HEK293 (cell line): Measurements from ENCODE around the gene AFG3L2.
A peak's percentile ranks its signal among the peaks of the same experiment; 100 is the strongest.

Experiments
- GLIS1 ChIP-seq: fragments of 450-650 bp; formaldehyde crosslinking; IDR thresholded peaks from 2 replicates; pipeline ENCODE4 v1.5.1; 2016; ENCODE audit warnings: missing biosample characterization, missing genetic modification characterization
- GLIS2 ChIP-seq: fragments of 450-650 bp; formaldehyde crosslinking; IDR thresholded peaks from 2 replicates; pipeline ENCODE4 v1.5.1; 2016; ENCODE audit warnings: missing biosample characterization, missing genetic modification characterization
- HOXC10 ChIP-seq: sonication (generic); formaldehyde crosslinking; IDR thresholded peaks from 2 replicates; pipeline ENCODE4 v1.8.1; 2023; ENCODE audit warnings: mild to moderate bottlenecking, missing genetic modification reagents
- KLF16 ChIP-seq: fragments of 450-650 bp; formaldehyde crosslinking; IDR thresholded peaks from 2 replicates; pipeline ENCODE4 v1.5.1; 2017; ENCODE audit warnings: missing biosample characterization, missing genetic modification characterization
- KLF9 ChIP-seq: fragments of 450-650 bp; formaldehyde crosslinking; IDR thresholded peaks from 2 replicates; pipeline ENCODE4 v1.5.1; 2016; ENCODE audit warnings: missing biosample characterization, missing genetic modification characterization, low read depth
- SCRT2 ChIP-seq: fragments of 450-650 bp; formaldehyde crosslinking; IDR thresholded peaks from 2 replicates; pipeline ENCODE4 v1.5.1; 2016; ENCODE audit warnings: missing biosample characterization, missing genetic modification characterization
- SP3 ChIP-seq: fragments of 450-650 bp; formaldehyde crosslinking; IDR thresholded peaks from 2 replicates; pipeline ENCODE4 v1.5.1; 2016; ENCODE audit warnings: missing biosample characterization, missing genetic modification characterization
- ZBTB20 ChIP-seq: fragments of 450-650 bp; formaldehyde crosslinking; IDR thresholded peaks from 2 replicates; pipeline ENCODE4 v1.5.1; 2016; ENCODE audit warnings: missing biosample characterization, missing genetic modification characterization
- ZBTB48 ChIP-seq: fragments of 450-650 bp; formaldehyde crosslinking; IDR thresholded peaks from 2 replicates; pipeline ENCODE4 v1.5.1; 2016; ENCODE audit warnings: missing biosample characterization, missing genetic modification characterization
- ZBTB8A ChIP-seq: fragments of 450-650 bp; formaldehyde crosslinking; IDR thresholded peaks from 2 replicates; pipeline ENCODE4 v1.5.1; 2016; ENCODE audit warnings: missing biosample characterization, missing genetic modification characterization
- ZNF138 ChIP-seq: fragments of 450-650 bp; formaldehyde crosslinking; IDR thresholded peaks from 2 replicates; pipeline ENCODE4 v1.5.1; 2016; ENCODE audit warnings: missing biosample characterization, missing genetic modification characterization, borderline replicate concordance
- ZNF140 ChIP-seq: fragments of 450-650 bp; formaldehyde crosslinking; IDR thresholded peaks from 2 replicates; pipeline ENCODE4 v1.5.1; 2016; ENCODE audit warnings: missing biosample characterization, missing genetic modification characterization
- ZNF16 ChIP-seq: fragments of 450-650 bp; formaldehyde crosslinking; IDR thresholded peaks from 2 replicates; pipeline ENCODE4 v1.5.1; 2016; ENCODE audit warnings: low read depth, missing biosample characterization, missing genetic modification characterization
- ZNF175 ChIP-seq: fragments of 450-650 bp; formaldehyde crosslinking; IDR thresholded peaks from 2 replicates; pipeline ENCODE4 v1.5.1; 2016; ENCODE audit warnings: missing biosample characterization, missing genetic modification characterization
- ZNF302 ChIP-seq: fragments of 450-650 bp; formaldehyde crosslinking; IDR thresholded peaks from 2 replicates; pipeline ENCODE4 v1.5.1; 2016; ENCODE audit warnings: missing biosample characterization, missing genetic modification characterization, low read depth
- ZNF335 ChIP-seq: fragments of 450-650 bp; formaldehyde crosslinking; conservative IDR thresholded peaks from 2 replicates; pipeline ENCODE4 v1.5.1; 2016; ENCODE audit warnings: missing biosample characterization, missing genetic modification characterization
- ZNF571 ChIP-seq: fragments of 450-650 bp; formaldehyde crosslinking; IDR thresholded peaks from 2 replicates; pipeline ENCODE4 v1.5.0; 2017; ENCODE audit warnings: missing biosample characterization, missing genetic modification characterization
- ZNF830 ChIP-seq: fragments of 450-650 bp; IDR thresholded peaks from 2 replicates; pipeline ENCODE4 v1.5.0; 2018; ENCODE audit warnings: missing biosample characterization, missing genetic modification characterization, low read depth, mild to moderate bottlenecking, moderate library complexity
- ZSCAN30 ChIP-seq: fragments of 450-650 bp; IDR thresholded peaks from 2 replicates; pipeline ENCODE4 v1.5.1; 2018; ENCODE audit warnings: missing biosample characterization, mild to moderate bottlenecking, missing genetic modification characterization, moderate library complexity
- TF ChIP-seq, protein P1 (sequence below): fragments of 450-650 bp; formaldehyde crosslinking; IDR thresholded peaks from 2 replicates; pipeline ENCODE4; 2016; ENCODE audit warnings: missing biosample characterization, missing genetic modification characterization
- TF ChIP-seq, protein P2 (sequence below): fragments of 450-650 bp; formaldehyde crosslinking; IDR thresholded peaks from 2 replicates; pipeline ENCODE4 v1.5.1; 2016; ENCODE audit warnings: missing biosample characterization, missing genetic modification characterization
- TF ChIP-seq, protein P3 (sequence below): fragments of 450-650 bp; formaldehyde crosslinking; IDR thresholded peaks from 2 replicates; pipeline ENCODE4 v1.5.1; 2016; ENCODE audit warnings: missing biosample characterization, missing genetic modification characterization
- TF ChIP-seq, protein P4 (sequence below): fragments of 450-650 bp; formaldehyde crosslinking; IDR thresholded peaks from 2 replicates; pipeline ENCODE4 v1.5.1; 2016; ENCODE audit warnings: missing biosample characterization, missing genetic modification characterization
- TF ChIP-seq, protein P5 (sequence below): fragments of 450-650 bp; formaldehyde crosslinking; conservative IDR thresholded peaks from 2 replicates; pipeline ENCODE4 v1.5.1; 2016; ENCODE audit warnings: low read depth, missing biosample characterization, missing genetic modification characterization

Gene AFG3L2

DNA sequence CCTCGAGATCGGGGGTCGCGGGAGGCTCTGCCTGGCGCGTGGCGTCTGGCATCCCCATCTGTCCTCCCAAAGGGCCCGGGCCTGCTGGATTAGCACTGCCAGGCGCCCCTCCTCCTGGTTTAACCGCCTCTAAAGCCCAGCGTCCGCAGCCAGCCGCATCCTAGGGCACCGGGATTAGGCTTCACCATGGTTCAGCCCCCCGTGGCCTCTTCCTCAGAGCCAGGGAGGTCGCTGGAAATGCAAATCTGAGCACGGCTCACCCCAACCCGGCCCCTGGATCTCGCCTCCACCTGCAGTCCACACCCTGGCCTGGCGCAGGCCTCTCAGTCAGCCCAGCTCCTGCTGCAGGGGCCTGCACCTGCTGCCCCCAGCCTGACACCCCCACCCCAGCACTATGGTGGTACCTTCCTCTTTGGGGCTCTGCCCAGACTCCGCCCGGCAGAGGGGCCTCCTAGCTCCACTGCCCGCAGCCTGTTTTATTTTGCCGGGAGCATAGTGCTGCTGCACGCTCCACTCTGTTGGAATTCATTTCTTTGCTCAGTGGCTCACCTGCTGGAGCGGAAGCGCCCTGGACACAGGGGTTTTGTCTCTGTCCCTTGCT, 43.9 kb upstream of the AFG3L2 start (continued):
- TF ChIP-seq, protein P1, sequence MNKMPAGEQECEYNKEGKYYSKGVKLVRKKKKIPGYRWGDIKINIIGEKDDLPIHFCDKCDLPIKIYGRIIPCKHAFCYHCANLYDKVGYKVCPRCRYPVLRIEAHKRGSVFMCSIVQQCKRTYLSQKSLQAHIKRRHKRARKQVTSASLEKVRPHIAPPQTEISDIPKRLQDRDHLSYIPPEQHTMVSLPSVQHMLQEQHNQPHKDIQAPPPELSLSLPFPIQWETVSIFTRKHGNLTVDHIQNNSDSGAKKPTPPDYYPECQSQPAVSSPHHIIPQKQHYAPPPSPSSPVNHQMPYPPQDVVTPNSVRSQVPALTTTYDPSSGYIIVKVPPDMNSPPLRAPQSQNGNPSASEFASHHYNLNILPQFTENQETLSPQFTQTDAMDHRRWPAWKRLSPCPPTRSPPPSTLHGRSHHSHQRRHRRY (tag by site-specific recombination): no peak
- TF ChIP-seq ZNF571 (tag by site-specific recombination): no peak
- TF ChIP-seq, protein P2, sequence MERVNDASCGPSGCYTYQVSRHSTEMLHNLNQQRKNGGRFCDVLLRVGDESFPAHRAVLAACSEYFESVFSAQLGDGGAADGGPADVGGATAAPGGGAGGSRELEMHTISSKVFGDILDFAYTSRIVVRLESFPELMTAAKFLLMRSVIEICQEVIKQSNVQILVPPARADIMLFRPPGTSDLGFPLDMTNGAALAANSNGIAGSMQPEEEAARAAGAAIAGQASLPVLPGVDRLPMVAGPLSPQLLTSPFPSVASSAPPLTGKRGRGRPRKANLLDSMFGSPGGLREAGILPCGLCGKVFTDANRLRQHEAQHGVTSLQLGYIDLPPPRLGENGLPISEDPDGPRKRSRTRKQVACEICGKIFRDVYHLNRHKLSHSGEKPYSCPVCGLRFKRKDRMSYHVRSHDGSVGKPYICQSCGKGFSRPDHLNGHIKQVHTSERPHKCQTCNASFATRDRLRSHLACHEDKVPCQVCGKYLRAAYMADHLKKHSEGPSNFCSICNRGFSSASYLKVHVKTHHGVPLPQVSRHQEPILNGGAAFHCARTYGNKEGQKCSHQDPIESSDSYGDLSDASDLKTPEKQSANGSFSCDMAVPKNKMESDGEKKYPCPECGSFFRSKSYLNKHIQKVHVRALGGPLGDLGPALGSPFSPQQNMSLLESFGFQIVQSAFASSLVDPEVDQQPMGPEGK (tag by site-specific recombination): peak; percentile 27
- peak; percentile 72 for TF ChIP-seq GLIS2 (tag by site-specific recombination)
- TF ChIP-seq ZNF140 (tag by site-specific recombination): 0 out of 2 replicates have a peak, but pooled peaks have one; percentile 12
- TF ChIP-seq ZBTB8A (tag by site-specific recombination): peak; percentile 63
- no peak for TF ChIP-seq ZNF175
- TF ChIP-seq, protein P3, sequence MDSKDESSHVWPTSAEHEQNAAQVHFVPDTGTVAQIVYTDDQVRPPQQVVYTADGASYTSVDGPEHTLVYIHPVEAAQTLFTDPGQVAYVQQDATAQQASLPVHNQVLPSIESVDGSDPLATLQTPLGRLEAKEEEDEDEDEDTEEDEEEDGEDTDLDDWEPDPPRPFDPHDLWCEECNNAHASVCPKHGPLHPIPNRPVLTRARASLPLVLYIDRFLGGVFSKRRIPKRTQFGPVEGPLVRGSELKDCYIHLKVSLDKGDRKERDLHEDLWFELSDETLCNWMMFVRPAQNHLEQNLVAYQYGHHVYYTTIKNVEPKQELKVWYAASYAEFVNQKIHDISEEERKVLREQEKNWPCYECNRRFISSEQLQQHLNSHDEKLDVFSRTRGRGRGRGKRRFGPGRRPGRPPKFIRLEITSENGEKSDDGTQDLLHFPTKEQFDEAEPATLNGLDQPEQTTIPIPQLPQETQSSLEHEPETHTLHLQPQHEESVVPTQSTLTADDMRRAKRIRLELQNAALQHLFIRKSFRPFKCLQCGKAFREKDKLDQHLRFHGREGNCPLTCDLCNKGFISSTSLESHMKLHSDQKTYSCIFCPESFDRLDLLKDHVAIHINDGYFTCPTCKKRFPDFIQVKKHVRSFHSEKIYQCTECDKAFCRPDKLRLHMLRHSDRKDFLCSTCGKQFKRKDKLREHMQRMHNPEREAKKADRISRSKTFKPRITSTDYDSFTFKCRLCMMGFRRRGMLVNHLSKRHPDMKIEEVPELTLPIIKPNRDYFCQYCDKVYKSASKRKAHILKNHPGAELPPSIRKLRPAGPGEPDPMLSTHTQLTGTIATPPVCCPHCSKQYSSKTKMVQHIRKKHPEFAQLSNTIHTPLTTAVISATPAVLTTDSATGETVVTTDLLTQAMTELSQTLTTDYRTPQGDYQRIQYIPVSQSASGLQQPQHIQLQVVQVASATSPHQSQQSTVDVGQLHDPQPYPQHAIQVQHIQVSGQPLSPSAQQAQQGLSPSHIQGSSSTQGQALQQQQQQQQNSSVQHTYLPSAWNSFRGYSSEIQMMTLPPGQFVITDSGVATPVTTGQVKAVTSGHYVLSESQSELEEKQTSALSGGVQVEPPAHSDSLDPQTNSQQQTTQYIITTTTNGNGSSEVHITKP (tag by site-specific recombination): peak; percentile 100
- TF ChIP-seq KLF9 (tag by site-specific recombination): peak; percentile 13; the same call in 1 of the 2 replicates
- TF ChIP-seq ZNF302 (tag by site-specific recombination): no peak
- TF ChIP-seq SCRT2: peak; percentile 17; the same call in 1 of the 2 replicates
- TF ChIP-seq, protein P4, sequence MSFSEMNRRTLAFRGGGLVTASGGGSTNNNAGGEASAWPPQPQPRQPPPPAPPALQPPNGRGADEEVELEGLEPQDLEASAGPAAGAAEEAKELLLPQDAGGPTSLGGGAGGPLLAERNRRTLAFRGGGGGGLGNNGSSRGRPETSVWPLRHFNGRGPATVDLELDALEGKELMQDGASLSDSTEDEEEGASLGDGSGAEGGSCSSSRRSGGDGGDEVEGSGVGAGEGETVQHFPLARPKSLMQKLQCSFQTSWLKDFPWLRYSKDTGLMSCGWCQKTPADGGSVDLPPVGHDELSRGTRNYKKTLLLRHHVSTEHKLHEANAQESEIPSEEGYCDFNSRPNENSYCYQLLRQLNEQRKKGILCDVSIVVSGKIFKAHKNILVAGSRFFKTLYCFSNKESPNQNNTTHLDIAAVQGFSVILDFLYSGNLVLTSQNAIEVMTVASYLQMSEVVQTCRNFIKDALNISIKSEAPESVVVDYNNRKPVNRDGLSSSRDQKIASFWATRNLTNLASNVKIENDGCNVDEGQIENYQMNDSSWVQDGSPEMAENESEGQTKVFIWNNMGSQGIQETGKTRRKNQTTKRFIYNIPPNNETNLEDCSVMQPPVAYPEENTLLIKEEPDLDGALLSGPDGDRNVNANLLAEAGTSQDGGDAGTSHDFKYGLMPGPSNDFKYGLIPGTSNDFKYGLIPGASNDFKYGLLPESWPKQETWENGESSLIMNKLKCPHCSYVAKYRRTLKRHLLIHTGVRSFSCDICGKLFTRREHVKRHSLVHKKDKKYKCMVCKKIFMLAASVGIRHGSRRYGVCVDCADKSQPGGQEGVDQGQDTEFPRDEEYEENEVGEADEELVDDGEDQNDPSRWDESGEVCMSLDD: 0 out of 2 replicates have a peak, but pooled peaks have one; percentile 48
- no peak for TF ChIP-seq ZNF138 (tag by site-specific recombination)
- TF ChIP-seq ZSCAN30 (tag by site-specific recombination): 0 out of 2 replicates have a peak, but pooled peaks have one; percentile 41
- peak; percentile 67; the same call in 1 of the 2 replicates for TF ChIP-seq KLF16
- TF ChIP-seq, protein P5, sequence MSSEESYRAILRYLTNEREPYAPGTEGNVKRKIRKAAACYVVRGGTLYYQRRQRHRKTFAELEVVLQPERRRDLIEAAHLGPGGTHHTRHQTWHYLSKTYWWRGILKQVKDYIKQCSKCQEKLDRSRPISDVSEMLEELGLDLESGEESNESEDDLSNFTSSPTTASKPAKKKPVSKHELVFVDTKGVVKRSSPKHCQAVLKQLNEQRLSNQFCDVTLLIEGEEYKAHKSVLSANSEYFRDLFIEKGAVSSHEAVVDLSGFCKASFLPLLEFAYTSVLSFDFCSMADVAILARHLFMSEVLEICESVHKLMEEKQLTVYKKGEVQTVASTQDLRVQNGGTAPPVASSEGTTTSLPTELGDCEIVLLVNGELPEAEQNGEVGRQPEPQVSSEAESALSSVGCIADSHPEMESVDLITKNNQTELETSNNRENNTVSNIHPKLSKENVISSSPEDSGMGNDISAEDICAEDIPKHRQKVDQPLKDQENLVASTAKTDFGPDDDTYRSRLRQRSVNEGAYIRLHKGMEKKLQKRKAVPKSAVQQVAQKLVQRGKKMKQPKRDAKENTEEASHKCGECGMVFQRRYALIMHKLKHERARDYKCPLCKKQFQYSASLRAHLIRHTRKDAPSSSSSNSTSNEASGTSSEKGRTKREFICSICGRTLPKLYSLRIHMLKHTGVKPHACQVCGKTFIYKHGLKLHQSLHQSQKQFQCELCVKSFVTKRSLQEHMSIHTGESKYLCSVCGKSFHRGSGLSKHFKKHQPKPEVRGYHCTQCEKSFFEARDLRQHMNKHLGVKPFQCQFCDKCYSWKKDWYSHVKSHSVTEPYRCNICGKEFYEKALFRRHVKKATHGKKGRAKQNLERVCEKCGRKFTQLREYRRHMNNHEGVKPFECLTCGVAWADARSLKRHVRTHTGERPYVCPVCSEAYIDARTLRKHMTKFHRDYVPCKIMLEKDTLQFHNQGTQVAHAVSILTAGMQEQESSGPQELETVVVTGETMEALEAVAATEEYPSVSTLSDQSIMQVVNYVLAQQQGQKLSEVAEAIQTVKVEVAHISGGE (tag by site-specific recombination): 0 out of 2 replicates have a peak, but pooled peaks have one; percentile 31
- peak; percentile 75 for TF ChIP-seq ZNF335
- peak; percentile 16; the same call in 1 of the 2 replicates for TF ChIP-seq SP3
- peak; percentile 86 for TF ChIP-seq ZBTB48 (tag by site-specific recombination)
- no peak for TF ChIP-seq HOXC10 (CRISPR knock-in tag)
- no peak for TF ChIP-seq ZNF830 (tag by site-specific recombination)
- TF ChIP-seq GLIS1: peak; percentile 86
- no peak for TF ChIP-seq ZNF16 (tag by site-specific recombination)
- TF ChIP-seq ZBTB20 (tag by site-specific recombination): peak; percentile 85; the same call in 1 of the 2 replicates
- TF ChIP-seq, all 188 proteins: peak for 26
